ENCODE data around the gene NKAPL.
"Not testable (repeated sequence)": the region's sequence is repeated elsewhere in the genome, so short reads cannot be mapped to it uniquely, and the experiment has no call there.

The NKAPL gene

DNA sequence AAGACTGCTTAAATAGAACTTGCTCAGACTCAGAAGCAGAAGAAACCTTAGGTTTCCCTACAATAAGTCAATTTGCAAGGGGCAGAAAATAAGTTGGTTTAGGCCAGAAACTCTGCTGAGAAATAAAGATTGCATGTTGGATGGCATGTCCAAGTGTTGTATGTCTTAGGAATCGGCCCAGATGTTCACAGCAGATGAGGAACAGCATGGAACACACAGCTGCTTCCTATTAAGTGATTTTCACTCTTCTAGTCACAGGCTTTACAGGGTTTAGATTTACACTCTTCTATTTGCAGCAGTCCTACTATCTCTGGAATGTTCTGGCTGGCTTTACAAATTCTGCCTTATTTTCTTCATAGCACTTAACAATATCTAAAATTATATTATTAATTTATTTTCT is 10.2 kb upstream of the NKAPL start:
- DNase-seq = no peak

DNA sequence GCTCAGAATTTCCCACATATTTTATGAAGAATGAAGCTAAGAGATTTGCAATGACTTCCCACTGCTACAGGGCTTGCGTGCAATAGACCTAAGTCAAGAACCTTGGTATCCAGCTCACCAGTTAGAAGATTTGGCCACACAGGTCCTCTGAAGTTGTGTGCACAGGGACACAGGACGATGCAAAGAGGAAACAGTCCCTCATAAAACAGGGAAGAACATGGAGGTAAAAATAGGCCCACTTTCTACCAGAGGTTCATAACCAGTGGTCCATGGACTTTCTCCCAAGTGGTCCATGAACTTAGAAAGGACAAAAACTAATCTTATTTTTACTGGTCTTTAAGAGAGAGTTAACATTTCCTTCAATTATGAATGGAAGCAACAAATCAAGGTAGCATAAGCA is 8.3 kb upstream of the NKAPL start:
- no peak for DNase-seq

DNA sequence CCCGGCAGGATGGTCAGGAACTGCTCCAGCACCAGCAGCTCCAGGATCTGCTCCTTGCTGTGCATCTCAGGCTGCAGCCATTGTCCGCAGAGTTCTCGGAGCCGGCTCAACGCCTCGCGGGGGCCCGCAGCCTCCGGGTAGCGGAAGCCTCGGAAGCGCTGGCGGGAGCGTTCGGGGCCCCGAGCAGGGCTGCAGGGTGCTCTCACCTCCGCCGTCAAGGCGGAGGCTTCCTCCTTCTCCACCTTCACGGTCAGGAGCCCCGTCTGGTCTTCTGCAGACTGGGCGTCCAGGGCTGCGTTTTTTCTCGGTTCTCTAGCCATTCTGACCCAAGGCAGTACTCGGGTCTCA is 7.5 kb upstream of the NKAPL start:
- no peak for DNase-seq

DNA sequence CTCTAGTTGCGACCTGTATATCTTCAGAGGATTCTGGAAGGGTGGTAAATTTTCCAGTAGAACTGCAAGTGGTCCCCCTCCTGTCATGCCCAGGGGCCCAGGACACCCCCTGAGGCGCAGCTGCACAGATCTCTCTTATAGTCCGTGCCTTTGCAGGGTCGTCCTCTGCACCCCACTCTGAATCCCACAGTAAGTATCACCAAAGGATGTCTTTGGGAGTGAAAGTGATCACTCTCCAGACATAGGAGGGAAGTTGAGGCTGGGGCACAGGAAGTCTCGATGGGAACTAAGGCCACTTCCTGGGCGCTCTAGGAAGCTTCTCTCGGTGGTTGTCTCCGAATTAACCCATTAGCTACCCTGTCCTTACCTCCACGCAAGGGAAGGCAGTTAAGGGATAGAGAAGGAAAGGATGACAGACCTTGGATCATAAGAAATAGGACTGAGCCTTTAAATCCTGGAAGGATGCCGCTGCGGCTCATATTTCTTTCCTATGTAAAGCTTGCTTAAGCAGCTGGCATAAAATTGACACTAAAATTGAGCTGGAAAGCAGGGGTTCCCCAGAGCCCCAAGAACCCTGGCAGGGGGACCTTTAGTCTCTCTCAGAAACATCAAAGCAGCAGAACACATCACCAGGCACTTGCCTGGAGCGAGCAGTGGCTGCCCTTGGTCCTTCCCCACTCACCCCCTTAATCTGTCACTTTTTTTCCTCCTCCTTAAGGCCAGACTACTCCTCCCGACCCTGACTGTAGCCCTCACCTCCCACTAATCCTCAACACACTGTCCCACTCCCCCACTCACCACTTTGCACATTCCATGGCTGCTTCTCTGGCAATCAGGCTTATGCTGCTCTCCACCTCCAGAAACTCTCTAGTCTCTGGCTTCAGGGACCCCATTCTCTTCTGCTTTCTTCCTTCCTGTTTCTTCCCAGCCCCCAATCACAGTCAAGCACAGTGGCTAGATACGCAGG is 6.8 kb upstream of the NKAPL start, which contains the start of gene ZKSCAN4:
TSS of gene ZKSCAN4 (minus strand) at position 261 of the 967 bp plus-strand sequence. CDS start 289 bp downstream, outside the sequence.
- DNase-seq = peak; percentile 46

DNA sequence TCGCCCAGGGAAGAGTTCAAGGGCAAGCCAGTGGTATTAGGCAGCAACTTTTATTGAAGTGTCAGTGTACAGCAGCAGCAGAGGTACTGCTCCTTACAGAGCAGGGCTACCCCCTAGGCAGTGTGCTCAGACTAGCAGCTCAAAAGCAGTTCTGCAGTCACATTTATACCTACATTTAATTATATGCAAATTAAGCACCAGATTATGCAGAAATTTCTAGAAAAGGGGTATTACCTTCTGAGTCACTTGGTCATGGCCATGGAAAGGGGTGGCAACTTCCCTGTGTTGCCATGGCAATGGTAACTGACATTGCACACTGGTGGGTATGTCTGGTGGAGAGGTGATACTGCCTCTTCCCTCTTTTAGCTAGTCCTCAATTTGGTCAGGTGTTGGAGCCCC is 5.0 kb upstream of the NKAPL start:
- DNase-seq = no peak

DNA sequence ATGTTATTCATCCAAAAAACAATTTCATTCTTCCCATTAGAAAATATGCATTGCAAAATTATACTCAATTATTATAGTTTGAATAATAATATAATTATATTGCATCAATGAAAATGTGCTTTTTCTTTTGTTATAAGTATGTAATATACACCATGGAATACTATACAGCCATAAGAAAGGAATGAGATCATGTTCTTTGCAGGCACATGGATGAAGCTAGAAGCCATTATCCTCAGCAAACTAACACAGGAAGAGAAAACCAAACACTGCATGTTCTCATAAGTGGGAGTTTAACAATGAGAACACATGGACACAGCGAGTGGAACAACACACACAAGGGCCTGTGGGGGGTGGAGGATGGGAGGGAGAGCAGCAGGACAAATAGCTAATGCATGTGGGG is 2.1 kb upstream of the NKAPL start:
- no peak for DNase-seq

DNA sequence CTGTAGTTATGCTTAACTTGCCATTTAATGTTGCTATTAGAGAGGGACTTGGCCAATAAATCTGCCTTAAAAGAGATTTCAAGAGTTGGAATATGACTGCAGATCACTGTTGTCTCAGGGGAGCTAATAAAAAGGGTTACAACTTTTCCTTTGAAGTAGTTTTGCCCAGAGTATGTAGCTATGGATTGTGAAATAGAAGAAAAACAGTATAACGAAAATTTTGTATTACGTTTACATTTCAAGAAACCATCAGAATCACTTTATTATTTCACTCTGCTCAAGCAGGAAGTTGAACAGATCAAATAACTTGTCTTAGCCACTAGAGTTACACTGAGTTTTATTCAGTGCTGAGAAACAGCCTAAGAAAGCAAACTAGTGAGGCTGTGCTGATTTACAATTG is 4.8 kb downstream of the NKAPL start:
- DNase-seq = no peak

DNA sequence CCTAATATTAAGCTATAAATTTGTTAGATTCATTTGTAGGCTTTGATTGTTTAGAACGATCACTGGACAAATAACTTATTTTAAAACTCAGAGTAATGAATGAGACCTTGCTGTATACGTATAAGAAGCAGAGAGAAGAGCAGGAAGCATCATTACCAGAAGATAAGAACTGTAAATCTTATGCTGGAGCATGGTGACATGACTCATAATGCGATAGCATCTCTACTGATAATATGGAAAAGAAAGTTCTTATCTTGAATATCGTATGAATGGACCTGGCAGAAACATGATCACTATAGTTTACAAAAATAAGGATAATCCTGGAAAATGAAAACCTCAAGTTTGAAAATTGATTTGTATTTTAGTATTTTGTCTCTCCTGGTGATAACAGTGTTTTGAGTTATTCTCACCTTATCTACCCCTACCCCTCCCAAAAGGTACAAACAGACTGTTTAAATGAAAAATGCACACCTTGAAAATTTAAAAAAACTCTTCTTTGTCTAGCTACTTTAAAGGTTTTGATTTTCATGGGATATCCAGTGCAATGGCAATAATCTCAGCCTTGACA is 5.8 kb downstream of the NKAPL start:
- no peak for DNase-seq

DNA sequence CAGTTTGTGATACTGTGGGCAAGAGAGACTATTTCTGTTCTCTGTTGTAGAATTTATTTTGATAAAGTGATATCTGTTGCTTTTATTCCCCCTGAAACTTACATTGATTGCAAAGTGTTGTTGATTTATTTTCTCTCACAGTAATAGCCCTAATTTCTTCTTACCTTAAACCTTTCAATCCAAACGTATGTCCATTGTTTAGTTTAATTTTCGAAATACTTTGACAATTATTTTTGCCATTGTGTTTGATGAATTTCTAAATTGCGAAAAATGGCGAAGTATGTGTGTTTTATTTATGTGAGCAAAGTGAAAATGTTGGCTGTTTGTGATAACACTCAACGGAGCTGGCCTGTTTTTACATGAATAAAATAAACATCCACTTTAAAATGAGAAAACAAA is 7.5 kb downstream of the NKAPL start:
- no peak for DNase-seq

DNA sequence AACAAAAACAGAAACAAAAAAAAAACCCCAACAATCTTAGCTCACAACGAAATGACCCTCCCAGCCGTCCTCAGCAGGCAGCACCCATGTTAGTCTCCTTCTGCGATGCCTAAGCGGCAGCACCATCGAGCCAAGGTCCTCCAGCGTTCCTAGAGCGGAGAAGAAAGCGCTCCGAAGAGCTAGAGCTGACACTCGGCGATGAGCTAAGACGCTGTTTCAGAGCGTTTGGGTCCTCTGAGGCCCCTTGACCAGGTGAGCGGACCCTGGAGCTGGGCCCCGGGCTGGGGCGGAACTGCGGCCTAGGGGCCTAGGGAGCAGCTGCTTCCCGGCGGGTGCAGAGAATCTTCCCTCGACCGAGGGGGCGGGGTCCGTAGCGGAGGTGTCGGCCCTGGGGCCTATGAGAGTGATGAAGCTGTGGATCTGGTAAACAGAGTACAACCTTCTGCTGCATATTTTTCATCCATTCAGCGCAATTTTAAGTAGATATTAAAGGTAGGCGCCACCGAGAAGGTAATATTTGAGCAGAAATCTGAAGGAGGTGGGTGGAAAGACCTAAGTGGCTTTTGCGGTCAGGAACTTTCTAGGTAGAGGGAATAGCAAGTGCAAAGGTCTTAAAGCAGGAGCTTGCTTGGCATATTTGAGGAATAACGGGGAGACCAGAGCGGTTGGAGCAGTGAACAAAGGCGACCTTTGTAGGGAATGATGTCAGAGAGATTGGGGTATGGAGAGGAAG is 8.0 kb downstream of the NKAPL start, which contains the start of gene ZSCAN26:
TSS of gene ZSCAN26 (plus strand) at position 182 of the 733 bp plus-strand sequence. CDS start 4,777 bp downstream, outside the sequence.
- DNase-seq = peak; percentile 66

DNA sequence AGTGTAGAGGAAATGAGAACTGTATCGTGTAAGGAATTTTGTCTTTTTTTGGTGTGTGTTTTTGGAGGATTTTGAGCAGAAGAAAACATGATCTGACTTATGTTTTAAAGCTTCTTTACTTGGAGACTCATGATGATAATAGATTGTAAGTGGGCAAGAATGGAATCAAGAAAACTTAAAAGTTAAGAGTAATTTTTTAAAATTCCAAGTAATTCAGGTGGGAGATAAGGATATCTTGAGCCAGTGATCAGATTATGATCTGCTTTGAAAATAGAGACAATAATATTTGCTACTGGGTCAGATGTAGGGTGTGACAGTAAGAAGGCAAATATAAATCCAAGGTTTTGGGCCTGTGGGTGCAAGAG is 8.6 kb downstream of the NKAPL start:
- DNase-seq = no peak

DNA sequence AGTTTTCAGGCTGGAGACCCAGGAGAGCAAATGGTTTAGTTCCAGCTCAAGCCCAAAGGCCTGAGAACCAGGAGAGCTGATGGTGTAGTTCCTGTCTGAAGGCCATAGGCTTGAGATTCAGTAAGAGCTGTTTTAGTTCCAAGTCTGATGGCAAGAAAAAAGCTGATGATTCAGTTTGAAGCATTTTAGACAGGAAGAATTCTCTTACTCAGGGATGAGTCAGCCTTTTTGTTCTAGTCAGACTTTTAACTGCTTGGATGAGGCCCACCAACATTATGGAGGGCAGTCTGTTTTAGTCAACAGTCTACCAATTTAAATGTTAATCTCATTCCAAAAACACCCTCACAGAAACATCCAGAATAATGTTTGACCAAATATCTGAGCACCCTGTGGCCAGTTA is 10.4 kb downstream of the NKAPL start:
- peak; percentile 55 for DNase-seq

DNA sequence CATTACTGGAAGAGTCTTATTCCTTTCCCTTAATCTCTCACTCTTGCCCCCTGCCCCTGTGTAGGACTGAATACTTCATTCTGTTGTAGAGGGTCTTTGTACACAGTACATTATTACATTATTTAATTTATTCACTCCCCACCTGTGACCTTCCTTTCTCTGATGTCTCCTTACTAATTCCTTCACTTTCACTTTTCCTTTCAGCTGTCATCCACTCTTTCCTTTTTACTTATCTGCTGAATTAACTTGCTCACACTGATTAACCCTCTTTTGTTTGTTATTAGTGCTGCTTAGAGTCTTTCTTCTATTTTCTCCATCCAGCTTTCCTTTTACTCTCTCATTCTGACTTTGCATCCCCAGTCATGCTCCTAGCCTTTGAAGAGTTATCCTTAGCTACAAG is 15.8 kb downstream of the NKAPL start:
- no peak for DNase-seq

DNA sequence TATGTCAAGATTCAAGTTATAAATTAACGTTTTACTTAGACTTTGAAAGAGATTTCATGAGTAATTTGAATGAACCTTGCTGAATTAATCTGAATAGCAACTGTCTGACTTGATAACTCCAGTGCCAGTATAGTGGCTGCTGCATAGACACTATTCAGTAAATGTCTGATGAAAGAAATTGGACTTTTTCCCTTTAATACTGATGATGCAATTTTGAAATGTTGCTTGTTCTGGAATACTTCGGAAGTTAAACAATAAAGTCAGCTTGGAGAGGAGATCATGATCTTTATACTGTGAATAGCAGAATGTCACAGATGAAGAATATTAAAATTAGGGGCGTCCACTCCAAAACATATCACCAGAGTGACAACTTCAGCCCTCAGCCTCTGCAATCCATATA is 18.6 kb downstream of the NKAPL start:
- no peak for DNase-seq

DNA sequence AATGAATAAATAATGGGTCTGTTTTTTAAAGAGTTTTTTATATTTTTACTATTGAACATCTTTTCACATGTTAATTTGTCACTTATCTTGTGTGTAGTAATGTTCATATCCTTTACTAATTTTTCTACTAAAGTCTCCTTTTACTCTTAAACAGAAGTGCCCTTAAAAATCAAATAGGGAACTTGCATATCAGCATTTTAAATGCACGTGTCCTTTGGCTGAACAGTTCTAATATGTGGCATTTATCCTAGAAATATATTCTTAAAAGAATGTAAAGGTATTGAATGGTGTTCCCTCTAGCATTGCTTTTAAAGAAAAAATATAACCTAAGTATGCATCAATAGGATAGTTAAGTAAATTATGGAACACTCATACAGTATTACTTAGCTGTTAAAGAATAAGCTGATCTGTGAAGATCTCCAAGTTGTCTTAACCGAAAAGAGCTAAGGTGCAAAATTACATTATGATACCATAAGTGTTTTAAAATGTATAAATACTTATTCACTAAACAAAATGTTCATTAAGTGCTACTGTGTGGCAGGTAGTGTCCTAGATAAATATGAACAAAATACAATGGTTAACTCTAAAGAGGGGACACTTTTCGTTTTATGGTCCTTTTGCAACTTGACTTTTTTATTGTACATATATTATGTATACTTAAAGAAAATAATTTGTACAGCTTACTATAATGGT is 21.6 kb downstream of the NKAPL start:
- DNase-seq = no peak

DNA sequence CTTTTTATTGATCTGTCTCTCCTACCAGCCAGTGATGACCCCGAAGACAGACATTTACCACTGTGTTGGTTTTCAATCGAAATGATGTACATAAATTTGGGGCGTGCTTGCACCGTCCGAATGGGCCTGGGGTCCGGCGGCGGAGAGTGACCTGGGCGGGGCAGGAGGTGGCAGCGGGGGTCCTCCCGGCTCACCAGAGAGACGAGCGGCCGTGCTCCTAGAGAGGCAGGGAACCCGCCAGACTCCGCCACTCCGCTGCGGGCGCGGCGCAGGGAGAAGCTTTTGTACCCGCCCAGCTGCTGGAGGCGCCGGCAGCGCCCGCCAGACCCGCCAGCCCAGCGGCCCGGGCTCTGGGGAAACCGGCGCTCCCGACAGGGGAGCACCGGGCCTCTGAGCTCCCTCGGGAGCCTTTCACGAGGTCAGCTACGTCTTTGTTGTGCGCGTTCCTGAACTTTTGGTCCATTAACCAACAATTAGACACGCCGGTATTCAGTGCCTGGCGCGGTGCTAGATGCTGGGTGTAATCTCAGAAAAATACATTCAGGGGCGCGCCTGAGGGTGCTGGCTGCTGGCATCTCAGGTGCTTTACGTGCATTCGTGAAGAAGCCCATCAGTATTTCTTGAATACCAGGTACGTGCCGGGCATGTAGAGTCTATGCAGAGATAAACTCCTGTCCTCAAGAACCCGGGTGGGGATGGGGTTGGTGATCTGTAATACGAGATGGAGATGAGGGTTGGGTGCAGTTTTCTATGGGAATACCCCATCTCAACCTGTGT is 22.4 kb downstream of the NKAPL start, which contains the start of gene PGBD1:
TSS of gene PGBD1 (plus strand) at position 285 of the 777 bp plus-strand sequence. CDS start 2,242 bp downstream, outside the sequence.
- peak; percentile 52 for DNase-seq

DNA sequence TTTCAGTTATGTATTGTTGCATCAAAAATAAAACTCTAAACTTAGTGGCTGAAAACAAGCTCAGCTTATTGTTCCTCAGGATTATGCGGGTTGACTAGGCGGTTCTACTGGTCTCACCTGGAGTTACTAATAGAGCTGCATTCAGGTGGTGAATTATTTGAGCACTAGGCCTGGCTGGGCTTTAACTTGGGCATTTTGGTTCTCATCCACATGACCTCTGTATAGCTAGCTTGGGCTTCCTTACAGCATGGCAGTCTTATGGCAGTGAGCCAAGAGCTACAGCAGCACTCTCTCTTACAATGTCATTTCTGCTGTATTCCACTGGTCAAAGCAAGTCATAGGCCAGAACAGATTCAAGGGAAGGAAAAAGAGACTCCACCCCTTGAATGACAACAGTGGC is 23.8 kb downstream of the NKAPL start:
- DNase-seq = no peak

DNA sequence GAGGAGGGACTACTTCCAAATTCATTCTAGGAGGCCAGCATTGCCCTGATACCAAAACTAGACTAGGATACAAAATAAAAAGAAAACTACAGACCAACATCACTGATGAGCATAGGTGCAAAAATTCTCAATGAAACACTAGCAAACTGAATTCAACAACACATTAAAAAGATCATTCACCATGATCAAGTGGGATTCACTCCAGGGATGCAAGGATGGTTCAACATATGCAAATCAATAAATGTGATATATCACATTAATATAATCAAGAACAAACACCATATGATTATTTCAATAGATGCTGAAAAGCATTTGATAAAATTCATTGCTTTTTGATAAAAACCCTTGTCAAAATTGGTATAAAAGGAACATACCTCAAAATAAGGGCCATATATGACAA is 32.5 kb downstream of the NKAPL start:
- no peak for DNase-seq

DNA sequence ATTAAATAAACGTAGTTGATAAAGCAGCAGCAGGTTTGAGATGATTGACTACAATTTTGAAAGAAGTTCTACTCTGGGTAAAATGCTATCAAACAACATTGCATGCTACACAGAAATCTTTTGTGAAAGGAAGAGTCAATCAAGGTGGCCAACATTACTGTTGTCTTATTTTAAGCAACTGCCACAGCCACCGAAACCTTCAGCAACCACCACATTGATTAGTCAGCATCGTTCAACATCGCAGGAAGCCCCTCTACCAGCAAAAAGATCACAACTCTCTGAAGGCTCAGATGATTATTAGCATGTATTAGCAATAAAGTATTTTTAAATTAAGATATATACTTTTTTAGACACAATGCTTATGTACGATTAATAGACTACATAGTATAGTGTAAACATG is 36.2 kb downstream of the NKAPL start:
- DNase-seq = no peak

DNA sequence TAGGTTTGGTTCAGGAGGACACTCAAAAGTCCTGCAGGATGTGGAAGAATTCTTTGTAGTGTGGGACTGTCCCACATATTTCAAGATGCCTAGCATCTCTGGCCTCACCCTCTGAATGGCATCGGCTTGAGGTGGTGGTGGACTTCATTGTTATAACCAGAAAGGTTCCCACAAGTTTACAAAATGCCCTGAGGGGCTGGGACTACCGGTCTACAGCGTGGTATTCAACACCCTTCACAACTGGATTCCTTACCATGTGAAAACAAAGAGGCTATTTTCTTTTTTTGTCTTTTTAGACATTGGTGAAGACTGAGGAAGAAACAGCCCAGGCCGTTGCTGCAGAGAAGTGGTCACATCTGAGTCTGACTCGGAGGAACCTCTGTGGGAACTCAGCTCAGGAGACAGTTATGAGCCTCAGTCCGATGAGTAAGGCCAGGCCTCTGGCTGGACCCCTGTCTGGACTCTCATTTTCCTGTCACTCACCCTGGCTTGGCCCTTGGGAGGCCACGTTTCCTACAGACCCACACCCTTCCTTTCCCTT is 37.5 kb downstream of the NKAPL start:
- no peak for DNase-seq

DNA sequence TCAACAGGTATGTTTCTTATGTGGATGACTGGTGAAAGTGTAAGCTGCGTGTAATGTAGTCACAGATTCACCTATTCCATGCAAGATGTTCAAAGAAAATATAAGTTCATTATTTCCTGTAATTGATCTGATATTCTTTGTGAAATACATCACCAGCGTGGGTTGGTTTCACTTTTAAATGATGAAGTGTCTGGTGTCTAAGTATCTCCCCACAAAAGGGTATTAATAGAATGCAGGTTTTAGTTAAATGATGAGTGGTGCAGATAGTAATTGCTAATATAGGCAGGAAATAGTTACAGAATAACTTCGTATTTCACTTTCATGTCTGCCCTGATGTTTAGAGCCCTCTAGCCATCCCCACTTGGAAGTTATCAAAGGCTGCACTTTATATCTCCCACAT is 44.5 kb downstream of the NKAPL start:
- DNase-seq = no peak

DNA sequence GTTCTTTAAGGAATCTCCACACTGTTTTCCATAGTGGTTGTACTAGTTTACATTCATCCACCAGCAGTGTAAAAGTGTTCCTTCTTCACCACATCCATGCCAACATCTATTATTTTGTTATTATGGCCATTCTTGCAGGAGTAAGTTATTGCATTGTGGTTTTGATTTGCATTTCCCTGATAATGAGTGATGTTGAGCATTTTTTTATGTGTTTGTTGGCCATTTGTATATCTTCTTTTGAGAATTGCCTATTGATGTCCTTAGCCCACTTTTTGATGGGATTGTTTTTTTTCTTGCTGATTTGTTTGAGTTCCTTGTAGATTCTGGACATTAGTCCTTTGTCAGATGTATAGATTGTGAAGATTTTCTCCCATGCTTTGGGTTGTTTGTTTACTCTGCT is 47.3 kb downstream of the NKAPL start:
- DNase-seq = not testable (repeated sequence)
